Activated CD4-positive, alpha-beta T cell treated with anti-CD3 and anti-CD28 coated beads, Interleukin-2, amount 50 U/mL, for 24 hours (primary cell): ENCODE data around the gene CA6.
"Not testable (repeated sequence)": the region's sequence is repeated elsewhere in the genome, so short reads cannot be mapped to it uniquely, and the experiment has no call there.

ENCODE experiments used
- DNase-seq, 2 donors: peaks; one replicate each; pipeline ENCODE4 v3.0.0-alpha.2; 2020; ENCODE audit warnings: low read depth in 1 of 2, low spot score in 1 of 2

Gene CA6

DNA sequence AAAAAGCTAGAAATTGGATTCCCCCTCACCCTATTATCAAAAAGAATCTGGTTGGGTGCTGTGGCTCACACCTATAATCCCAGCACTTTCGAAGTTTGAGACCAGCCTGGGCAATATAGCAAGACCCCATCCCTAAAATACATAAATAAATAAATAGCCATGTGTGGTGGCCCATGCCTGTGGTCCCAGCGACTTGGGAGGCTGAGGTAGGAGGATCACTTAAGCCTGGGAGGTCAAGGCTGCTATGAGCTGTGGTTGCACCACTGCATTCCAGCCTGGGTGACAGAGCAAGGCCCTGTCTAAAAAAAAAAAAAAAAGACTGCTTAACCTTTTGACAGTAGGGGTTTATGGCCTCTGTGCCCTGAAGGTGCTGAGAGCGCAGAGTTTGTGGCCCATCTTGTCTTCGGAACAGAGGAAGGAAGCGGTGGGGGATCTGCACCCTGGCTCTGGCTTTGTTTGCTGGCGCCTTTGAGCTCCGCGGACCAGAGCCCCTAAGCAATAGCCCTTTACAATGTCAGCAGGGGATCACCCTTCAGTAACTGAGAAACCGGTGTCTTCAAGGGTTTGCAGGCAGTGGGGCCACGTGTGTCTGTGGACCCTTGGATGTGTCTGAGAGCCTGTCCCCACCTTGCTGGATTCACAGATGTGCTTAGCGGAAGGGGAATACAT, 58.5 kb downstream of the CA6 start:
- DNase-seq: no peak

DNA sequence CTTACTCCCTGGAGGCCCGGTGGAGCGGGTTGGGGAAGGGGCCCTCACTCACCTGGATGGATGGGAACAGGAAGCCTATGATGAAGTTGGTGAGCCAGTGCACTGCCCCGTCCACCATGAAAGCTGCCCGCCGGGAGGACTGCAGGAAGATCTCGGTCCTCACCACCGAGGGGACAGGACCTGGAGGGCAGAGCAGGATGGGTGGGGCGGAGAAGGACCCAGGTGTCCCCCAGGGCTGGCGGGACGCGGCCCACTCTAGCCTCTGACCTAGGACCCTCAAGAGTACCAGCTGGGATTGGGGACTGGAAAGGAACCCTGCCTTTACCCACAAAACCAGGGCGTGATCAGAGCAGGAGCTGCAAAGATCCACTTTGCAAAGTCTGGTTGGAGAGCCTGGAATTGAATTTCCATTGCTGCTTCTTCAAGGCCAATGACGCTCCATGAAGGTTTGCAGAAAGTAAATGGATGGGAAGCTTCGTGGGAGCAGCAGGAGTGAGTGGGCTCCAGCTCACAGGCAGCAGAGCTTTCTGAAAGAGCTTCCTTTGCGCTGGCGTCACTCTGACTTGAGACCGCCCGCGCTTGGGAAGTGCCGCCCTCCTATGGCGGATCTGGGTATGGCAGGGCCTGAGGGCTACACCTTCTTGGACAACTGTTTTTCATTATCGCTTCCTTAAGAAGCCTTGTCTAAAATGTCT, 59.2 kb downstream of the CA6 start:
- DNase-seq: peak; percentile 71 to 78

DNA sequence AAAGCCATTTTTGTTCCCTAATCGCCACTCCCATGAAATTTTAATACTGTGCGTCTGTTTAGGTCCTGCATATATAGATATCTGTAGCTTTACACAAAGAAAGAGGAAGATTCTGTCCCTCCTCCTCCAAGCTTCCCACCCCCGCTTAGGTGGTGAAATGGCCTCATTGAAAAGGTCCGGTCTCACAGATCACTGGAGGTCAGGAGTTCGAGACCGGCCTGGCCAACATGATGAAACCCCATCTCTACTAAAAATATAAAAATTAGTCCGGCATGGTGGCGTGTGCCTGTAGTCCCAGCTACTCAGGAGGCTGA, 59.7 kb downstream of the CA6 start:
- DNase-seq: no peak

DNA sequence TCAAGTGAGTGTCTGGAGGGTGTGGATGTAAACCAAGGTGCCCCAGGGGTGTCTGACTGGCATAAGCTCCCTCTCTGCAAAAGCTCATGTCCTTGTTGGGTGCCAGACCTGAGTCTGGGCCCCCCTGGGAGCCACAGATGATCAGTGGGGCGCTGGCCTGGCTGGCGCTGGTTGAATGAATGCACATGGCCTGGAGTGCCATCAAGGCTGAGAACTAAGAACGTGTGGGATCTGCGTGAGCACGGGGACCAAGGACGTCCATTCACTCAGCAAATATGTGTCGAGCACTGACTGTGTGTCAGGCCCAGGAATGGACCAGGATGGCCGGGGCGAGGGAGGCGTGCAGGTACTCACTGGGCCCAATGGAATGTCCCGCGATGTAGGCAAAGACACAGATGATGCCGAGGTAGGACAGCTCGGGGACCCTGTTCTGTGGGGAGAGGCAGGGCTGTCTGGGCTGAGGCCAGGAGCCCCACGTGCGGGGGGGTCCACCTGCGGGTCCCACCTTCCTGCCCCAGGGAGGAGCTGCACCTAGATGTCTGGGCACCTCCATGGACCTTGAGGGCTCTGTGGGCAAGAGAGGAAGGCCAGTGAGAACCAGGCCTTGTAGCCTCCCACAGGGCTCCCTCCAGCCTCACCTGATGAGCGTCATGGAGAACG, 61.4 kb downstream of the CA6 start:
- DNase-seq: no peak

DNA sequence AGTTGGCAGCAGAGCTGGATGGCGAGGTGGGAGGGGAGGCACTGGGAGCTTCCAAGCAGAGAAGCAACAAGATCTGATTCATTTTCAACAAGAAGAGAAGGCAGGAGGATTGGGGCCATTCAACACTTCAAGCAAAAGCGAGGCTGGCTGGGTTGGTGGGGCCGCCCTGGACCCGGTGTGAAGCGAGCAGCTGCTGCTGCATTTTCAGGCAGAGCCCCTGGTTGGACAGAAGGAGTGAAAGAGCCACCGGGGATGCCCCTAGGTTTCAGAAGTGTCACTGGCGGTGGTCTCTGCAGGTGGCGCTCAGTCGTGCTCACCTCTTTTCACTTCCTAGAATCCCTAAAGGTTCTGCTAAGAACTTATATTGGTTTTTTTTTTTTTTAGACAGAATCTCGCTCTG, 62.6 kb downstream of the CA6 start:
- no peak for DNase-seq

DNA sequence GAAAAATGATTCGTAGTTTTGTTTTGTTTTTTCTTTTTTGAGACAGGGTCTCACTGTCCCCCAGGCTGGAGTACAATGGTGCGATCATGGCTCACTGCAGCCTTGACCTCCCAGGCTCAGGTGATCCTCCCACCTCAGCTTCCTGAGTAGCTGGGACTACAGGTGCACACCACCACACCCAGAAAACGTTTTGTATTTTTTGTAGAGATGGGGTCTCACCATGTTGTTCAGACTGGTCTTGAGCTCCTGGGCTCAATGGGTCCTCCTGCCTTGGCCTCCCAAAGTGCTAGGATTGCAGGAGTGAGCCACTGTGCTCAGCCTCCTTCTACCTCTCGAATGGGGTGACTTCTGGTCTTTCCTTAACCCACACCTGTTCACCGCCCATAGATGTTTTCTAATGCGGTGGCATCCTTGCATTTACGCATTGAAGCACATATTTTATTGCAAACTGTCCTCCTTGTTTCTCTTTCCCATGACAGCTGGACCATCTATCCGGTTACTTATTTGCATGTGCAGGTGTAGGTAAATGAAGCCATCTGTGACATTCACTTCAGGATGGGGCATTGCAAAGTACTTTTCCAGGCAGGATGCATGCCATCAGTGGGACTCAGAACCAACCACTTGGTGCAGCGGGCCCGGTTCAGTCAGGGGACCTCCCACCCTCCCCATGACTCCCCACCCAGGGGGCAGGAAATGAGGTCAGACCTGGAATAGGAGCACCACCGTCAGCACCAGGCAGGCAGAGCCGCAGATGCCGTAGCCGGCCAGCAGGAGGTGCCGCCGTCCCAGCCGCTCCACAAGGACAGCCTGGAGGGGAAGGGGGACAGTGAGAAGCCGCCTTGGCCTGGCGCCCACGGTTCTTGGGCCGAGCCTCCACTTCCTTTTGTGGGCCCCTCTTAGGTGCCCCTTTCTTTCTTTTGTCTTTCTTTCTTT, 64.0 kb downstream of the CA6 start:
- DNase-seq: no peak

DNA sequence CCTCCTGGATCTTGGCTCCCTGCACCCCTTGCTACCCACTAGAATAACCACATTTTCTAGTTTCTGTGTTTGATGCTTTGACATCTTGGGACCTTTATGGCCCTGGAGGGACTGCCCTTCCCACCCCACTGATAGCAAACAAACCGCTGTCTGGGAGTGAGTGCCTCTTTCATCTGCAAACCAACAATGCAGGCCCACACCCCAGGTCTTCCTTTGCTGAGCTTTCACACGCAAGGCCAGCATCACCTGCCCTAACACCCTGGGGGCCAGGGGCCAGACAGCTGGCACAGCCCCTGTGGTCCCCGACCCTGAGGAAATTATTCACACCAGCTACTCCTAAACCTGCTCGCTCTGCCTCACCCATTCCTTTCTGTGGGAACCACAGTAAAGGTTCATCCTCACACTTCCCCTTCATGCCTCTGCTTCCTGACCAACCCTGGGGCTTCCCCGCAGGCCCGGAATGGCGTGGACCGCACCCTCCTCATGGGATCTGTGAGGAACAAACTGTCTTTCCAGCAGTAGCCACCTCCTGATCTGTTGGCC, 65.2 kb downstream of the CA6 start:
- DNase-seq: no peak

DNA sequence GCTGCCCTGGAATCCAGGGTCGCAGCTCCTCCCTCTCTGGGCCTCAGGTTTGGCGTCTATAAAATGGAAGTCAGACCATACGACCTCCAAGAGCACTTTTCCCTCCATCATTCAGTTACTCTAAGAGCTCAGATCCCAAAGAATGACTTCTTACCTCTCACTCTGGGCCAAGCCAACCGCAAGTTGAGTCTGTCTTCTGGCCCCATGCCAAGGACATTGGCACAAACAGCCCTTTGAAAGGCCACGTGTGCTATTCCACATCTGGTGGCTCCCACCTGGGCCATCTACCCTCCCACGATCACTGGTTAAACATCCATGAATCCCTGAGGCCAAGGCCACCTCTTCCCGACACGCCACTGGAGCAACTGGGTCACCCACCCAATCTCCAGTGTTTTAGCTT, 68.2 kb downstream of the CA6 start:
- DNase-seq: no peak

DNA sequence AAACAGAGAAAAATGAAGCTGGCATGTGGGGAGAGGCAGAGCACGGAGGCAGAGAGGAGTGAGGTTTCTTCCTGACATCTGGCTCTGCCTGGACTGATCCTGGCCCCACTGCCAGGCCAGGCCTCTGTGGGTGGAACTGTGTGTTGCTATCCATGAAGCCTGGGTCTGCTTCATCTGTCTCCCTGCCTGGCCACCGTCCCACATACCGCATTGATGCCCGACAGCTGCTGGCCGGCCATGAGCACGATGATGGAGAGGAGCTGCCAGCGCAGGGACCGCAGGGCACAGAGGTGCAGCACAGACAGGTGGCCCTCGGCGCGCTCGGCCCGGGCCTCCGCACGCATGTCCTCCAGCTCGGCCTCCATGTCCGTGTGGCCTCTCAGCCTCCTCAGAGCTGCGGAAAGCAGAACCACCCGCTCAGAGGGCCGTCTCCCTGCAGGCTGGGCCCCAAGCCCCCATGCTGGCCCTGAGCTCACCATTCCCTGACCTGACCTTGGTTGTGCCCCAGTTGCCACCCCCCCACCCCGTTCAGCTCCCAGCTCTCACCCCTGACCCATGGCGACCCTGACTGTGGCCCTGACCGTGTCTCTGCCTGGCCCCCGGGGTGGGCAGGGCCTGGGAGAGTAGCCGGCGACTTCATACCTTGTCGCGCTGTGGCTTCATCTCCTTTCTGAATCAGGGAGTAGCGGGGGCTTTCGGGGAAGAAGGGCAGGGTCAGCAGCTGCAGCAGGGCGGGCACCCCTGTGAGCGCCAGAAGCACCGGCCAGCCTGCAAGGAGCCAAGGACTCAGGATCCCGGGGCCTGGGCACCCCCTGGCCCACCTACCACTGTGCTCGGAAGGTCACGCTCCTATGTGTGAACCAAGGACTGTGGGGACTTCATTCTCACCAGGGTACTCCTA, 69.1 kb downstream of the CA6 start:
- DNase-seq: no peak

DNA sequence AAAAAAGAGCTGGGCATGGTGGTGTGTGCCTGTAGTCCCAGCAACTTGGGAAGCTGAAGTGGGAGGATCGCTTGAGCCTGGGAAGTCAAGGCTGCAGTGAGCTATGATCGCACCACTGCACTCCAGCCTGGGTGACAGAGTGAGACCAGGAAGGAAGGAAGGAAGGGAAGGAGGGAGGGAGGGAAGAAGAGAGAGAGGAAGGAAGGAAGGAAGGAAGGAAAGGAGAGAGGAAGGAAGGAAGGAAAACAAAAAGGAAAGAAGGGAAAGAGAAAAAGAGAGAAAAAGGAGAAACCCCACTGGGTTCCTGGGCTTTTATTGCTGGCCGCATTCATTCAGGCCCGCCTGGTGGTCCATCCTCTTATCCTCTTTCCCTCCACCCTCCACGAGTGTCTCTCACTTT, 70.8 kb downstream of the CA6 start:
- DNase-seq: no peak

DNA sequence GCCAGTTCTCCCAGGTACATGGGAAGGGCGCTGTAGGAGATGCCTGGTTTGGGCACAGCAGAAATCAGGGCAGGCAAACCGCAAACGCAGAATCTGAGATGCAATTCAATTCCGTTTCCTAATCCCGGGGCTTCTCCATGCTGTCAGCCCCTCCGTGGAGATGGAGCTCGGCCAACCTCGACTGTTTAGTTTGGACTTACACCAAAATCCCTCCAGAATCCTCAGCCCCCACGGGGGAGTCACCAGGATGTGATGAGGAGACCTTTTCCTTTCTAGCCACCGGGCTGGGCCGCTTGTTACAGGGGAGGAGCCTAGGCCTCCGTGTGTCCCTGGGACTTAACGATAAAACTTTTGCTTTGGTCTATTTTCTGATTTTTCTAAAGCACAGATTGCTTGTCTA, 72.7 kb downstream of the CA6 start:
- no peak for DNase-seq

DNA sequence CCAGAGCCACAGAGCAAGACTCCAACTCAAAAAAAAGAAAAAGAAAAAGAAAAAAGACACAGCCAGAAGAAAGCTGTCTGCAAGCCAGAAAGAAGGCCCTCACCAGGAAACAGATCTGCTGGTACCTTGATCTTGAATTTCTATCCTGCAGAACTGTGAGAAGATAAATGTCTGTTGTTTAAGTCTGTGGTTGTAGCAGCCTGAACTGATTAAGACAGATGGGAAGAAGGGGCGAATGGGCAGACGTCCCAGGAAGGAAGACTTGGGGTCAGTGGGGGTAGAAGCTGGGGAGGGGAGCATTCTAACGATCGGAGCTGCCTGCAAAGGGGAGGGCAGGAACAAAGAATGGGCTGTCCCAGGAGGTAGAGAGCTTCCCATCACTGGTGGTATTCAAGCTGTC, 74.2 kb downstream of the CA6 start:
- DNase-seq: no peak

DNA sequence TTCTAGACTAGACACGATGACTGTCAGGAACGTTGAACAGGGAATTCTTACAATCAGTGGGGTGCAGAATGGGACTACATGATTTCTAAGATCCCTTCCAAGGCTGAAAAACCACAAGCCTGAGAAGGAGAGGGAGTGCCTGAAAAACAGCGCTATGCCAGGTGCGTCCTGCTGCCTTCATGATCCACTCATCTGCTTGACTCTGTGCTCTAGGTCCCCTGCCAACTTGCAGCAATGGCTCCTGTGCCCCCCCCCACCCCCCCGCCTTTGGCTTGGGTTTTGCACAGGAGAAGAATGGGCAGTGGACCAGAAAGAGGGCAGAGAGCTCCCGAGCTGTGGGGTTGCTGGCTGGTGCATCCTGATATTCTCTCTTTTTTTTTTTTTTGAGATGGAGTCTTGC, 74.6 kb downstream of the CA6 start:
- no peak for DNase-seq

DNA sequence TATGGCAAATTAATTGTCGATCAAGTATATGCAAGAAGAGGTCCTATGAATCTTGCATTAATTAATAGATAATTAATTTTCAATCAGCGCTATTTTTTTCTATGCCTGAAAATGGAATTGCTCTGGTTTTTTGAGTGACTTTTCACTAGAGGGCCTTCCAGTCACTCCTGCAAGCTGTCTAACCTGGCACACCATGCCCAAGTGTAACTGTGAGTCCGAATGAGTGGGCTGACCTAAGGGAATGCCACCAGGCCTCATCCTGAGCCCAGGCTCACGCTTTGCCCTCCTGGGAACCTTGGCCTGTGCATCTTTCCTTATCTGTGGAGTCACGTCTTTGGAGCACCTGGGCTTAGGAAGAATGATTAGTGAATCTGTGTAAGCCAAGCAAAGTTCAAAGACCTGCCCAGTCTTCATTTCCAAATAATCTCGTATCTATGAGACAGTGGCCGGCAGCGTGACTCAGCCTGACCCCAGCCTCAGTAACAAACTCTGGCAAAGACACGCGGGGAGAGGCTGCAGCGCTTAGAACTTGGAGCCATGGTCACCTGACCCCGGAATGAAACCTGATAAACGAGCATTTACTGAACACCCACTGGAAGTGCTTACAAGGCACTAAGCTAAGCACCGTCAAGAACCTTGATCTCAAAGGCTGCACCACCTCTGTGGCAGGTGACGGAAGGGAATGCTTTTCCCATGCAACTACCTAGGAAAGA, 76.5 kb downstream of the CA6 start:
- DNase-seq: not testable (repeated sequence)

DNA sequence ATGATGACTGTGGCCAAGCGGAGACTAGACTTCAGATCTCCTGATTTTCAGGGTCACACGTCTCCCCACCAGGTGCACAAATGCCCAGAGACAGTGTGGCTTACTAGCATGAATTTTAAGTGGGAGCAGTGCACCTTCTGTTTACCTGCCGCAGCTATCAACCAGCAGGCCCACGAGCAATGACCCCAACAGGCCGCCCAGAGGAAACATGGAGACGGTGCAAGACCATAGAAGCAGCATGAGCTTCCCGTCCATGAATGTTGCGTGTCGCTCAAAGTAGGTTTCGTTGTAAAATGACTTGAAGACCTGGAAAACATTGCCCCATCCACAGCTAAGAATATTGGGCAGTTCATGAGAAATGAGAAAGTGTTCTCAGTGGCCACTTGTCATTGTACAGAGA, 77.1 kb downstream of the CA6 start:
- DNase-seq: no peak
